ENCODE data around the gene URM1.

GRCh38 chr9:128419061-128419925, 48.1 kb downstream of the URM1 start:
- TF ChIP-seq POLR2AphosphoS5 (IDR thresholded peaks at IDR 0.05) (no peak), POLR2A (IDR thresholded peaks at IDR 0.05) (no peak)
- TF ChIP-seq, protein P1, sequence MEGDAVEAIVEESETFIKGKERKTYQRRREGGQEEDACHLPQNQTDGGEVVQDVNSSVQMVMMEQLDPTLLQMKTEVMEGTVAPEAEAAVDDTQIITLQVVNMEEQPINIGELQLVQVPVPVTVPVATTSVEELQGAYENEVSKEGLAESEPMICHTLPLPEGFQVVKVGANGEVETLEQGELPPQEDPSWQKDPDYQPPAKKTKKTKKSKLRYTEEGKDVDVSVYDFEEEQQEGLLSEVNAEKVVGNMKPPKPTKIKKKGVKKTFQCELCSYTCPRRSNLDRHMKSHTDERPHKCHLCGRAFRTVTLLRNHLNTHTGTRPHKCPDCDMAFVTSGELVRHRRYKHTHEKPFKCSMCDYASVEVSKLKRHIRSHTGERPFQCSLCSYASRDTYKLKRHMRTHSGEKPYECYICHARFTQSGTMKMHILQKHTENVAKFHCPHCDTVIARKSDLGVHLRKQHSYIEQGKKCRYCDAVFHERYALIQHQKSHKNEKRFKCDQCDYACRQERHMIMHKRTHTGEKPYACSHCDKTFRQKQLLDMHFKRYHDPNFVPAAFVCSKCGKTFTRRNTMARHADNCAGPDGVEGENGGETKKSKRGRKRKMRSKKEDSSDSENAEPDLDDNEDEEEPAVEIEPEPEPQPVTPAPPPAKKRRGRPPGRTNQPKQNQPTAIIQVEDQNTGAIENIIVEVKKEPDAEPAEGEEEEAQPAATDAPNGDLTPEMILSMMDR (IDR thresholded peaks at IDR 0.05), result no peak

Measured in sigmoid colon (tissue), 4 donors.